GM12878 (cell line): ENCODE results near the gene NEB. TPM values are rescaled to one million over a fixed set of nuclear protein-coding genes. Genes with fewer than 3 reads are reported as not detected.

ENCODE experiments used
- ATAC-seq: fragments of 200-7000 bp; cut with Tn5 transposase; 3 replicates; pipeline ENCODE4 v1.9.1; 2020; ENCODE audit warnings: mild to moderate bottlenecking, moderate library complexity
- BruUV-seq: library from RNA; stranded (reverse); fragments of 400-500 nt; replicated peaks from 2 replicates; lab custom pipeline; 2021; lab: Mats Ljungman, UMichigan
- CTCF ChIA-PET: fragments of 300-600 bp; sonication (Branson Sonifier 250); formaldehyde crosslinking; extraction: SDS; loops from one replicate; lab custom pipeline; 2021; ENCODE audit warnings: inconsistent platforms; lab: Yijun Ruan, JAX
- POLR2A ChIA-PET: fragments of 350-600 bp; formaldehyde crosslinking; extraction: SDS; loops from one replicate; lab custom pipeline; 2021; ENCODE audit warnings: inconsistent platforms; lab: Charles Lee
- RAD21 ChIA-PET: fragments of 300-600 bp; sonication (Branson Sonifier 250); formaldehyde crosslinking; loops from one replicate; lab custom pipeline; 2023; ENCODE audit warnings: antibody characterized with exemption; ENCODE audit not compliant: unreplicated experiment; lab: Charles Lee
- SMC1A ChIA-PET: fragments of 300-600 bp; sonication (Branson Sonifier 250); formaldehyde crosslinking; loops from one replicate; lab custom pipeline; 2023; ENCODE audit not compliant: unreplicated experiment, uncharacterized antibody; lab: Charles Lee
- DNase-seq: peaks from one replicate; pipeline ENCODE4 v3.0.0-alpha.2; 2011; ENCODE audit warnings: low read depth, low spot score
- FAIRE-seq: peaks from 3 replicates; lab custom pipeline; 2011; peaks lifted over from hg19 to GRCh38; lab: Jason Lieb, UNC
- H2AFZ ChIP-seq: 2 replicates; pipeline ENCODE4 v1.6.0; 2011; ENCODE audit warnings: low read depth, low read length, control low read depth; ENCODE audit not compliant: control insufficient read depth
- H3K27ac ChIP-seq: 2 replicates; pipeline ENCODE4 v1.5.1; 2011; ENCODE audit warnings: control low read depth; ENCODE audit not compliant: control insufficient read depth, insufficient read depth
- H3K27me3 ChIP-seq, 2 experiments: replicated peaks in 1 of 2; 2 replicates each; pipeline versions ENCODE4 v1.6.0 to v1.6.1; 2011; ENCODE audit warnings: low read length in 1 of 2; ENCODE audit not compliant: control insufficient read depth in 2 of 2, insufficient read depth in 2 of 2
- H3K36me3 ChIP-seq, 2 experiments: 2 replicates each; pipeline ENCODE4 v1.5.1; 2011; ENCODE audit warnings: low read length in 1 of 2; ENCODE audit not compliant: control insufficient read depth in 2 of 2, insufficient read depth in 2 of 2
- H3K4me1 ChIP-seq: 2 replicates; pipeline ENCODE4 v1.6.1; 2011; ENCODE audit warnings: mild to moderate bottlenecking, low read length, moderate library complexity, mixed read lengths; ENCODE audit not compliant: control insufficient read depth, insufficient read depth
- H3K4me2 ChIP-seq: 2 replicates; pipeline ENCODE4 v1.6.0; 2011; ENCODE audit warnings: control low read depth; ENCODE audit not compliant: control insufficient read depth, insufficient read depth
- H3K4me3 ChIP-seq: fragments of 200-600 bp; sonication (generic); 2 replicates; pipeline ENCODE4 v1.5.1; 2016
- H3K79me2 ChIP-seq: 2 replicates; pipeline ENCODE4 v1.6.0; 2011; ENCODE audit warnings: low read length; ENCODE audit not compliant: control insufficient read depth, insufficient read depth
- H3K9ac ChIP-seq: 2 replicates; pipeline ENCODE4 v1.8.0; 2011; ENCODE audit warnings: low read length, control low read depth, mixed read lengths; ENCODE audit not compliant: control insufficient read depth, insufficient read depth
- H3K9me3 ChIP-seq: replicated peaks from 3 replicates; pipeline ENCODE4 v1.5.1; 2011; ENCODE audit warnings: mild to moderate bottlenecking, low read length; ENCODE audit not compliant: control insufficient read depth, insufficient read depth
- H4K20me1 ChIP-seq: 2 replicates; pipeline ENCODE4 v1.6.0; 2011; ENCODE audit not compliant: control insufficient read depth, insufficient read depth
- GATAD2B ChIP-seq: fragments of 450-650 bp; conservative IDR thresholded peaks from 2 replicates; pipeline ENCODE4 v1.6.1; 2017; ENCODE audit warnings: low read depth, mild to moderate bottlenecking, moderate library complexity
- NR2C2 ChIP-seq: IDR thresholded peaks from 2 replicates; pipeline ENCODE4 v1.6.1; 2011; ENCODE audit warnings: borderline replicate concordance, low read depth; ENCODE audit not compliant: control insufficient read depth, insufficient read length
- NRF1 ChIP-seq: conservative IDR thresholded peaks from 2 replicates; pipeline ENCODE4 v1.6.1; 2011; ENCODE audit warnings: mild to moderate bottlenecking, low read depth, low read length, improper control_type of control experiment
- PAX8 ChIP-seq: fragments of 450-650 bp; IDR thresholded peaks from 2 replicates; pipeline ENCODE4 v1.6.1; 2017; ENCODE audit warnings: mild to moderate bottlenecking, moderate library complexity
- RB1 ChIP-seq: fragments of 450-650 bp; formaldehyde crosslinking; IDR thresholded peaks from 2 replicates; pipeline ENCODE4 v1.6.1; 2017; ENCODE audit warnings: mild to moderate bottlenecking, borderline replicate concordance
- SIN3A ChIP-seq: IDR thresholded peaks from 2 replicates; pipeline ENCODE4 v1.6.1; 2012; ENCODE audit warnings: low read depth, low read length, improper control_type of control experiment
- STAT1 ChIP-seq: fragments of 450-650 bp; conservative IDR thresholded peaks from 2 replicates; pipeline ENCODE4 v1.6.1; 2014; ENCODE audit warnings: antibody characterized with exemption, mild to moderate bottlenecking
- TAF1 ChIP-seq: IDR thresholded peaks from 2 replicates; pipeline ENCODE4 v1.6.1; 2011; ENCODE audit warnings: mild to moderate bottlenecking, low read depth, low read length, borderline replicate concordance
- ZNF24 ChIP-seq: fragments of 450-650 bp; IDR thresholded peaks from 2 replicates; pipeline ENCODE4 v1.6.1; 2017; ENCODE audit warnings: antibody characterized with exemption, mild to moderate bottlenecking
- WGBS: methylation state at CpG from one replicate; pipeline ENCODE4 v1.1.6; 2016; ENCODE audit warnings: low lambda C conversion rate; ENCODE audit not compliant: insufficient replicate concordance, insufficient coverage; ENCODE audit errors: missing lambda C conversion rate; 5-methylcytosine and 5-hydroxymethylcytosine counted together
- in situ Hi-C: fragments of 300-500 bp; cut with MboI; formaldehyde crosslinking; loops from 9 replicates; pipeline ENCODE4 v1.14.3; 2018; ENCODE audit warnings: mixed read lengths
- intact Hi-C: fragments of 100-400 bp; cut with micrococcal nuclease; formaldehyde crosslinking; loops from one replicate; pipeline ENCODE4 v1.14.2; 2022; ENCODE audit not compliant: unreplicated experiment
- polyA plus RNA-seq, 11 experiments: library from polyadenylated mRNA; depleted of rRNA in 4 of 11; unstranded in 6 of 11; stranded (reverse) in 5 of 11; fragments of >200 nt; fragmentation: Nextera tagmentation in 4 of 11; fragmentation: Illumina TruSeq in 1 of 11; extraction: Ambion mirVana in 4 of 11; extraction: Trizol in 1 of 11; gene quantifications; 1 replicate in 1 of 11; 2 replicates in 10 of 11; pipeline versions ENCODE4 v1.2.1 to v1.2.3, GENCODE V29; 2011 to 2016; ENCODE audit warnings: inconsistent platforms in 2 of 11, missing spikeins in 2 of 11, low read depth in 1 of 11
- total RNA-seq, 4 experiments: library from RNA; depleted of rRNA in 3 of 4; stranded (reverse); fragments of >200 nt in 3 of 4; fragmentation: Illumina TruSeq in 1 of 4; extraction: Trizol in 1 of 4; gene quantifications; 2 replicates each; pipeline versions ENCODE4 v1.2.1 to v1.2.3, GENCODE V29; 2013 to 2021
- TF ChIP-seq, protein P1 (sequence below): fragments of 450-650 bp; formaldehyde crosslinking; IDR thresholded peaks from 2 replicates; pipeline ENCODE4 v1.5.0; 2022; ENCODE audit warnings: mild to moderate bottlenecking, missing genetic modification characterization
- TF ChIP-seq, protein P2 (sequence below): IDR thresholded peaks from 2 replicates; pipeline ENCODE4 v1.6.1; 2012; ENCODE audit warnings: low read depth, low read length, improper control_type of control experiment
- TF ChIP-seq, protein P3 (sequence below): IDR thresholded peaks from 2 replicates; pipeline ENCODE4 v1.6.1; 2012; ENCODE audit warnings: low read depth, low read length, improper control_type of control experiment
- TF ChIP-seq, protein P4 (sequence below): fragments of 450-650 bp; formaldehyde crosslinking; IDR thresholded peaks from 2 replicates; pipeline ENCODE4 v1.4.0; 2020; ENCODE audit warnings: mild to moderate bottlenecking, moderate library complexity
- TF ChIP-seq, protein P5 (sequence below): IDR thresholded peaks from 2 replicates; pipeline ENCODE4 v1.6.1; 2012; ENCODE audit warnings: low read depth, low read length, improper control_type of control experiment

NEB gene
- total and polyA plus RNA-seq, 10 of the 15 experiments (the other 5 are each of a cell fraction or from before 2014, with no cell fraction given), result 0.04 to 0.77 (median 0.12) TPM

DNA sequence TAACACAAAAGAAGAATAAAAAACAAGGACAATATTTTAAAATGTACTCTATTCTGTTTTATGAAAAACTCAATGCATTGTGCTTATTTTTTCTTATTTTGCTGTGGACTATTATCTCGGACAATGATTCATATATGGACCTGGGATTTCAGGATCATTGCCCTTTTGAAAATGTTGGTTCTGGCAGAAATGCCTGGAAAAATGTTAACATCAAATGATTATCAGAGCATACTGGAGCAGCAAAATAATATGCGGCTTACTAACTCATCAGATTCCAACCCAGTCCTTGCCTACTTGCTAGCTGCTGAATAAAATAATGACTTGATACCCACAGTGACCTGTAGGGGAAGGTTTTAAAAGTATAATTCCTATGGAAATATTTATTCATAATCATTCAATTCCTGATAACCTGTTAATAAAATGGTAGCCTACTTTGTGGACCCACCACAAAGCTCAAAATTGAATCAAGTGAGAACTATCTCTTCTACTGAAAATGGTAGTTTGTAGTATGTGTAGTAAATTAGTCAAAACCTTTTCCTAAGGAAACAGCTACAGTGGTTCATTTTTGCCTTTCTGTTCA, 117.4 kb downstream of the NEB start:
- ChIA-PET POLR2A (interaction anchor here (0.7 kb wide), 1 partner anchor 10 kb away, joined by 3 read pairs; no protein-coding TSS in a partner anchor), CTCF (interaction anchor here (0.8 kb wide), 1 partner anchor 212 kb away, joined by 3 read pairs; no protein-coding TSS in a partner anchor), SMC1A (no interaction called here), RAD21 (no interaction called here)
- 70% methylated on average over 2 of the region's 2 CpGs for WGBS
- FAIRE-seq (no peak), ATAC-seq (no peak), DNase-seq (no peak)
- intact Hi-C loops (loop anchor here (10.0 kb wide), 1 partner anchor 328 kb away; no protein-coding TSS in a partner anchor), in situ Hi-C loops (no loop called here)
- H3K4me3 ChIP-seq, result no peak overlapping the region
- H3K4me2 ChIP-seq, result no peak overlapping the region
- no peak for TF ChIP-seq TAF1
- TF ChIP-seq, protein P1, sequence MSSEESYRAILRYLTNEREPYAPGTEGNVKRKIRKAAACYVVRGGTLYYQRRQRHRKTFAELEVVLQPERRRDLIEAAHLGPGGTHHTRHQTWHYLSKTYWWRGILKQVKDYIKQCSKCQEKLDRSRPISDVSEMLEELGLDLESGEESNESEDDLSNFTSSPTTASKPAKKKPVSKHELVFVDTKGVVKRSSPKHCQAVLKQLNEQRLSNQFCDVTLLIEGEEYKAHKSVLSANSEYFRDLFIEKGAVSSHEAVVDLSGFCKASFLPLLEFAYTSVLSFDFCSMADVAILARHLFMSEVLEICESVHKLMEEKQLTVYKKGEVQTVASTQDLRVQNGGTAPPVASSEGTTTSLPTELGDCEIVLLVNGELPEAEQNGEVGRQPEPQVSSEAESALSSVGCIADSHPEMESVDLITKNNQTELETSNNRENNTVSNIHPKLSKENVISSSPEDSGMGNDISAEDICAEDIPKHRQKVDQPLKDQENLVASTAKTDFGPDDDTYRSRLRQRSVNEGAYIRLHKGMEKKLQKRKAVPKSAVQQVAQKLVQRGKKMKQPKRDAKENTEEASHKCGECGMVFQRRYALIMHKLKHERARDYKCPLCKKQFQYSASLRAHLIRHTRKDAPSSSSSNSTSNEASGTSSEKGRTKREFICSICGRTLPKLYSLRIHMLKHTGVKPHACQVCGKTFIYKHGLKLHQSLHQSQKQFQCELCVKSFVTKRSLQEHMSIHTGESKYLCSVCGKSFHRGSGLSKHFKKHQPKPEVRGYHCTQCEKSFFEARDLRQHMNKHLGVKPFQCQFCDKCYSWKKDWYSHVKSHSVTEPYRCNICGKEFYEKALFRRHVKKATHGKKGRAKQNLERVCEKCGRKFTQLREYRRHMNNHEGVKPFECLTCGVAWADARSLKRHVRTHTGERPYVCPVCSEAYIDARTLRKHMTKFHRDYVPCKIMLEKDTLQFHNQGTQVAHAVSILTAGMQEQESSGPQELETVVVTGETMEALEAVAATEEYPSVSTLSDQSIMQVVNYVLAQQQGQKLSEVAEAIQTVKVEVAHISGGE, result no peak
- TF ChIP-seq ZNF24, result no peak
- TF ChIP-seq, protein P2, sequence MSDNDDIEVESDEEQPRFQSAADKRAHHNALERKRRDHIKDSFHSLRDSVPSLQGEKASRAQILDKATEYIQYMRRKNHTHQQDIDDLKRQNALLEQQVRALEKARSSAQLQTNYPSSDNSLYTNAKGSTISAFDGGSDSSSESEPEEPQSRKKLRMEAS, result no peak
- TF ChIP-seq, protein P3, sequence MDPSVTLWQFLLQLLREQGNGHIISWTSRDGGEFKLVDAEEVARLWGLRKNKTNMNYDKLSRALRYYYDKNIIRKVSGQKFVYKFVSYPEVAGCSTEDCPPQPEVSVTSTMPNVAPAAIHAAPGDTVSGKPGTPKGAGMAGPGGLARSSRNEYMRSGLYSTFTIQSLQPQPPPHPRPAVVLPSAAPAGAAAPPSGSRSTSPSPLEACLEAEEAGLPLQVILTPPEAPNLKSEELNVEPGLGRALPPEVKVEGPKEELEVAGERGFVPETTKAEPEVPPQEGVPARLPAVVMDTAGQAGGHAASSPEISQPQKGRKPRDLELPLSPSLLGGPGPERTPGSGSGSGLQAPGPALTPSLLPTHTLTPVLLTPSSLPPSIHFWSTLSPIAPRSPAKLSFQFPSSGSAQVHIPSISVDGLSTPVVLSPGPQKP, result no peak
- TF ChIP-seq, protein P4, sequence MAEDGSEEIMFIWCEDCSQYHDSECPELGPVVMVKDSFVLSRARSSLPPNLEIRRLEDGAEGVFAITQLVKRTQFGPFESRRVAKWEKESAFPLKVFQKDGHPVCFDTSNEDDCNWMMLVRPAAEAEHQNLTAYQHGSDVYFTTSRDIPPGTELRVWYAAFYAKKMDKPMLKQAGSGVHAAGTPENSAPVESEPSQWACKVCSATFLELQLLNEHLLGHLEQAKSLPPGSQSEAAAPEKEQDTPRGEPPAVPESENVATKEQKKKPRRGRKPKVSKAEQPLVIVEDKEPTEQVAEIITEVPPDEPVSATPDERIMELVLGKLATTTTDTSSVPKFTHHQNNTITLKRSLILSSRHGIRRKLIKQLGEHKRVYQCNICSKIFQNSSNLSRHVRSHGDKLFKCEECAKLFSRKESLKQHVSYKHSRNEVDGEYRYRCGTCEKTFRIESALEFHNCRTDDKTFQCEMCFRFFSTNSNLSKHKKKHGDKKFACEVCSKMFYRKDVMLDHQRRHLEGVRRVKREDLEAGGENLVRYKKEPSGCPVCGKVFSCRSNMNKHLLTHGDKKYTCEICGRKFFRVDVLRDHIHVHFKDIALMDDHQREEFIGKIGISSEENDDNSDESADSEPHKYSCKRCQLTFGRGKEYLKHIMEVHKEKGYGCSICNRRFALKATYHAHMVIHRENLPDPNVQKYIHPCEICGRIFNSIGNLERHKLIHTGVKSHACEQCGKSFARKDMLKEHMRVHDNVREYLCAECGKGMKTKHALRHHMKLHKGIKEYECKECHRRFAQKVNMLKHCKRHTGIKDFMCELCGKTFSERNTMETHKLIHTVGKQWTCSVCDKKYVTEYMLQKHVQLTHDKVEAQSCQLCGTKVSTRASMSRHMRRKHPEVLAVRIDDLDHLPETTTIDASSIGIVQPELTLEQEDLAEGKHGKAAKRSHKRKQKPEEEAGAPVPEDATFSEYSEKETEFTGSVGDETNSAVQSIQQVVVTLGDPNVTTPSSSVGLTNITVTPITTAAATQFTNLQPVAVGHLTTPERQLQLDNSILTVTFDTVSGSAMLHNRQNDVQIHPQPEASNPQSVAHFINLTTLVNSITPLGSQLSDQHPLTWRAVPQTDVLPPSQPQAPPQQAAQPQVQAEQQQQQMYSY (CRISPR knock-in tag), result no peak
- TF ChIP-seq NRF1, result no peak
- TF ChIP-seq STAT1, result no peak
- TF ChIP-seq NR2C2, result no peak
- TF ChIP-seq, protein P5, sequence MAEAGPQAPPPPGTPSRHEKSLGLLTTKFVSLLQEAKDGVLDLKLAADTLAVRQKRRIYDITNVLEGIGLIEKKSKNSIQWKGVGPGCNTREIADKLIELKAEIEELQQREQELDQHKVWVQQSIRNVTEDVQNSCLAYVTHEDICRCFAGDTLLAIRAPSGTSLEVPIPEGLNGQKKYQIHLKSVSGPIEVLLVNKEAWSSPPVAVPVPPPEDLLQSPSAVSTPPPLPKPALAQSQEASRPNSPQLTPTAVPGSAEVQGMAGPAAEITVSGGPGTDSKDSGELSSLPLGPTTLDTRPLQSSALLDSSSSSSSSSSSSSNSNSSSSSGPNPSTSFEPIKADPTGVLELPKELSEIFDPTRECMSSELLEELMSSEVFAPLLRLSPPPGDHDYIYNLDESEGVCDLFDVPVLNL, result no peak
- TF ChIP-seq RB1, result no peak
- no peak for TF ChIP-seq SIN3A
- TF ChIP-seq PAX8, result no peak
- TF ChIP-seq GATAD2B, result no peak
- peaks cover 0 to 2% of the 10 kb centered on the region in 2 experiments; a peak in 2 of 4 replicates for H3K27me3 ChIP-seq
- no peaks in the 10 kb centered on the region for H3K9me3 ChIP-seq
- H2AFZ ChIP-seq, result no peak overlapping the region
- no peaks in the 10 kb centered on the region for H3K79me2 ChIP-seq
- H3K4me1 ChIP-seq, result no peaks in the 10 kb centered on the region
- no peaks in the 10 kb centered on the region for H3K36me3 ChIP-seq
- no TSS peak for BruUV-seq
- no peak overlapping the region for H3K27ac ChIP-seq
- no peak overlapping the region for H3K9ac ChIP-seq
- H4K20me1 ChIP-seq, result no peaks in the 10 kb centered on the region
